Stimulated activated CD4-positive, alpha-beta T cell treated with anti-CD3 and anti-CD28 coated beads, Interleukin-4, amount 100 ng/mL, for 48 hours (primary cell): ENCODE results near the gene PARD3.

Source experiments
- DNase-seq, 2 donors: peaks; one replicate each; pipeline ENCODE4 v3.0.0-alpha.2; 2020; ENCODE audit warnings: low read depth in 2 of 2

Gene PARD3

GRCh38 chr10:34134602-34135001 lies 680.5 kb downstream of the PARD3 start:
- DNase-seq: no peak

GRCh38 chr10:34133406-34133805 lies 681.7 kb downstream of the PARD3 start:
- no peak for DNase-seq

DNA sequence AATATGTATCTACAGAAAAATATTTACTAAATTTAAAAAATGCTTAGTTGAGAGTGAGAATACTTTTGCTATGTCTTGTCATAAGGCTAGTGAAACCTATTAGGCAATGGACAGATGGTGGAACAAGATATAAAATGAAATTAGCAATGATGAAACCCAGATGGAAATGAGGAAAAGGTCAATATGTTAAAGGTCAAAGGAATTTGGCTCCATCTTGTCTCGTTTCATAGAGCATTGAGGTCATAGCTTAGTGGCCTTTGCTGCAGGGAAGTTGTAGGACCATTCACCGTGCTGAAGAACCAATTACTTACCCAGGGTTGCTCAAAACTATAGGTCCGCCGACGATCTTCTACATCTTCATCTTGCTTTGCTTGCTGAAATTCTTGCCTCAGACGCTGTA lies 683.9 kb downstream of the PARD3 start:
- no peak for DNase-seq

GRCh38 chr10:34127676-34128075 lies 687.4 kb downstream of the PARD3 start:
- no peak for DNase-seq

GRCh38 chr10:34126371-34127151 lies 688.5 kb downstream of the PARD3 start:
- DNase-seq: no peak

- DNase-seq: no peak
Measured at GRCh38 chr10:34125702-34126101, 689.4 kb downstream of the PARD3 start.

GRCh38 chr10:34124522-34125035 lies 690.5 kb downstream of the PARD3 start:
- no peak for DNase-seq

- DNase-seq: no peak
Measured at GRCh38 chr10:34121781-34122622, 693.1 kb downstream of the PARD3 start.

DNA sequence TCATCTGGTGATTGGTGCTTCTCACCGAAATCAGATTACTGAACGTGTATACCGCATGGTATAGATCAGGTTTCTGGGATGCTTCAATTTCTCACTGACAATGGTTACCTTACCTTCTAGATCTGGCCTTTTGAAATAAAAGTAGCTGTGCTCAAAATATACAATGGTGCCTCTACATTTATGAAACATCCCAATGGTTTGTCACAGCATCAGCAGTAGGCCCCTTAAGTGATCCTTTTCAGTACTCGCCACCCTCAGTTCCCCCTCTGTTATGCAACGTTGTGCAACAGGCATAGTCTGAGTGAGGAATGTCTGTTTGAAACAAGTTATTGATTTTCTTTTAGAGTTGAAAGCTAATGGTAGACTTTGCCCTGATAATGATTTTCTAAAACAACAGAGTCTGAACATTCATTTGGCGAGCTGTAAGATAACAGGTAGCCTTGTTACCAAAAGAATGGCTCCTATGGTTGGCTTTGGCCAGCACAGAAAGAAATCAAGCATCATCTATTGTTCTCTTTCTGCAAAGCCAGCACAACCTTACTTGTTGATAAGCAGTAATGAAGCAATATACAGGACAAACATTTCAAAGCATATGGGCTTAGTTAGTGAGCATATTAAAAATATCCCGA lies 693.9 kb downstream of the PARD3 start:
- no peak for DNase-seq

- no peak for DNase-seq
Measured at GRCh38 chr10:34119456-34119855, 695.6 kb downstream of the PARD3 start.

- no peak for DNase-seq
Measured at GRCh38 chr10:34116681-34117271, 698.3 kb downstream of the PARD3 start.

- DNase-seq: no peak
Measured at GRCh38 chr10:34116220-34116641, 698.9 kb downstream of the PARD3 start.

GRCh38 chr10:34114914-34115313 lies 700.2 kb downstream of the PARD3 start:
- DNase-seq: no peak

GRCh38 chr10:34113504-34114225 lies 701.4 kb downstream of the PARD3 start:
- no peak for DNase-seq

GRCh38 chr10:34112171-34112782 lies 702.8 kb downstream of the PARD3 start:
- DNase-seq: no peak

DNA sequence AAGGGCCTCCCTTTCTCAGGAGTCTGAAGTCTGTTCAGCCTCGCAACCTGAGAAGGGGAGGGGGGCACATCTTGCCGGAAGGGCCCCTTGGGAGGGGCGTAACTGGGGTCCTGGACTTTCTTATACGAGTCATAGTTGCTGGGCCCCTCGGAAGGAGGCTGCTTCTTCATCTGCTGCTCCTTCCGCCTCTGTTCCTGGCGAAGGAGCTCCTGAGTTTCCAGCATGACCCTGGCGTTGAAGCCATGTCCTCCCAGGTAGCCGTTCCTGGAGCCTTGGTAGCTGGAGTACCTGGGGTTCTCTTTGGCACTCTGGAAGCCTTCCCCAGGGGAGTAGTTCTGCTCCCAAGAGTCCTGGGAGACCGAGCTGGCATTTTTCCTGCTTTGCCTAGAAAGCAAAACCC lies 703.9 kb downstream of the PARD3 start:
- DNase-seq: no peak

DNA sequence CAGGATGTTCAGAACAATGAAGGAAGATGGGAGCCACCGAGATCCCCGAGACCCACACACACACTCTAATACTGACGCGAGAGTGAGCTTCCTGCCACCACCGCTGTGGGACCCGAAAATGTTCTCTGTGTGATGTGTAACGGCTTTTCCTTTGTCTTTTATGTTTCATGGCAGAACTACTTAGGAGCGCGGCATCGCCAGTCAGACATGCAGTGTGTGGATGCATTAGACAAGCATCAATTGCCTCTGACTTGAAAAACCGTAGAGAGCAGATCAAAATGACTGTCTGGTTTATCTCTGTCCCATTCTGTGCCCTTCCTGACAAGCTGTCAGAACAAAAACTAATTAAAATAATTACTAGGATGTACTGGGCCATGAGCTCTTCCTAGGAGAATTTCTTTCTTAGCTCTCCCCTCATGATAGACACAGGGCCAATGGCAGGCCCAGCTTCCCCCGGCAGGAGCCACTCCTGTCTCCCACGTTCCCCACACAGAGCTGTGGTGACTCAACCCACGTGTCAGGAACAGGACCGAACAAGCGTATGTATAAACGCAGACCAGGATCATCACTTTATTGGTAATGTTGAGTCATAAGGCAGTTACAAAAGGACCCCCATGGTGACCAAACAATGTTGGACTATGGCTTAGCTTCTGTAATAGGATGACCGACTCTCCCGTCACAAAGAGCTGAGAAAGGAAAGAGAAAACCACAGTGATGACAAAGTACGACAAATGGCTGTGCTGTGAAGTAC lies 705.0 kb downstream of the PARD3 start:
- no peak for DNase-seq

- DNase-seq: no peak
Measured at GRCh38 chr10:34109495-34109894, 705.6 kb downstream of the PARD3 start.

GRCh38 chr10:34107626-34108516 lies 707.2 kb downstream of the PARD3 start:
- no peak for DNase-seq
